Activated CD8-positive, alpha-beta T cell treated with anti-CD3 and anti-CD28 coated beads for 36 hours (primary cell): ENCODE results near the gene FAM76A. TPM values are rescaled to one million over a fixed set of nuclear protein-coding genes. Genes with fewer than 3 reads are reported as not detected.

Experiments
- ATAC-seq: fragments of 200-7000 bp; cut with Tn5 transposase; one replicate; pipeline ENCODE4 v1.10.0; 2021; ENCODE audit warnings: mild to moderate bottlenecking, moderate library complexity
- CTCF ChIA-PET: fragments of 350-600 bp; sonication (Branson Sonifier 250); formaldehyde crosslinking; loops from one replicate; lab custom pipeline; 2021; ENCODE audit warnings: antibody characterized with exemption; lab: Charles Lee
- POLR2A ChIA-PET: fragments of 350-600 bp; sonication (Branson Sonifier 250); formaldehyde crosslinking; loops from one replicate; lab custom pipeline; 2021; ENCODE audit warnings: antibody characterized with exemption; lab: Charles Lee
- DNase-seq: peaks from one replicate; pipeline ENCODE4 v3.0.0-alpha.2; 2020
- H3K27ac Mint-ChIP-seq: one replicate; pipeline ENCODE4 v1.8.0; 2021; ENCODE audit warnings: mild to moderate bottlenecking, mixed read lengths
- H3K27me3 Mint-ChIP-seq: one replicate; pipeline ENCODE4 v1.8.0; 2021; ENCODE audit warnings: mixed read lengths
- H3K36me3 Mint-ChIP-seq: one replicate; pipeline ENCODE4 v1.8.0; 2021; ENCODE audit warnings: low read depth, mixed read lengths
- H3K4me1 Mint-ChIP-seq: one replicate; pipeline ENCODE4 v1.8.0; 2021; ENCODE audit warnings: low read depth, mixed read lengths
- H3K4me3 Mint-ChIP-seq: one replicate; pipeline ENCODE4 v1.8.0; 2021; ENCODE audit warnings: mild to moderate bottlenecking, moderate library complexity, mixed read lengths
- H3K9me3 Mint-ChIP-seq: one replicate; pipeline ENCODE4 v1.8.0; 2021; ENCODE audit warnings: mixed read lengths
- CTCF ChIP-seq: fragments of 200-600 bp; IDR thresholded peaks from one replicate; pipeline ENCODE4 v1.8.0; 2022; ENCODE audit warnings: antibody characterized with exemption, mild to moderate bottlenecking
- intact Hi-C: fragments of 100-400 bp; cut with micrococcal nuclease; formaldehyde crosslinking; loops from one replicate; pipeline ENCODE4 v1.10.0; 2022
- total RNA-seq, 2 experiments: library from RNA; stranded (reverse); gene quantifications; one replicate each; pipeline ENCODE4 v1.2.3, GENCODE V29; 2021

Gene FAM76A
- total RNA-seq, 2 experiments from 2014 or later: 6.9 to 7.9 TPM

DNA sequence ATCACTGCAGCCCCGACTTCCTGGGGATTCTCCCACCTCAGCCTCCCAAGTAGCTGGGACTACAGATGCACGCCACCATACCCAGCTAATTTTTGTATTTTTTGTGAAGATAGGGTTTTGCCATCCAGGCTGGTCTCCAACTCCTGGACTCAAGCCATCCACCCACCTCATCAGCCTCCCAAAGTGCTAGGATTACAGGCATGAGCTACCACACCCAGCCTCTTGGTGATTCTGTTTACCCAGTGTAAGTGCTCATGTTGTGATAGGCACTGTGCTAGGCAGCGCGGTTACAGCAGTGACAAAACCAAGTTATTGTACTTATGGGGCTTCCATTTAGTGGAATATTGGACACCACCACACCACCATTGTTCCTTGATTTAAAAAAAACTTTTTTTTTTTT is 37.6 kb downstream of the FAM76A start:
- no peak overlapping the region for H3K4me3 Mint-ChIP-seq
- no peaks in the 10 kb centered on the region for H3K27me3 Mint-ChIP-seq
- peaks cover 3% of the 10 kb centered on the region for H3K36me3 Mint-ChIP-seq
- POLR2A ChIA-PET: interaction anchor here (1.0 kb wide), 1 partner anchor 38 kb away, joined by 3 read pairs; the partner anchor contains the start of gene FAM76A
- DNase-seq (no peak), ATAC-seq (no peak)
- no peak for TF ChIP-seq CTCF
- no peak overlapping the region for H3K27ac Mint-ChIP-seq
- no peaks in the 10 kb centered on the region for H3K4me1 Mint-ChIP-seq
- H3K9me3 Mint-ChIP-seq: no peaks in the 10 kb centered on the region
- intact Hi-C loops: no loop called here
- CTCF ChIA-PET: interaction anchor here (1.1 to 1.8 kb wide), 3 partner anchors 9 to 37 kb away, joined by 3 to 5 read pairs (median 4); partner anchors contain the start of gene STX12

- no peaks in the 10 kb centered on the region for H3K27me3 Mint-ChIP-seq
- no peak for DNase-seq
- CTCF ChIA-PET: interaction anchor here (0.7 to 1.4 kb wide), 3 partner anchors 9 to 164 kb away, joined by 3 read pairs; no protein-coding TSS in a partner anchor
- no peaks in the 10 kb centered on the region for H3K9me3 Mint-ChIP-seq
- no peak overlapping the region for H3K4me3 Mint-ChIP-seq
- no peak for ATAC-seq
- H3K4me1 Mint-ChIP-seq: peaks cover 15% of the 10 kb centered on the region
- TF ChIP-seq CTCF: no peak
- POLR2A ChIA-PET: no interaction called here
- H3K36me3 Mint-ChIP-seq: no peaks in the 10 kb centered on the region
- intact Hi-C loops: no loop called here
- no peak overlapping the region for H3K27ac Mint-ChIP-seq
Observed at GRCh38 chr1:27770293-27770830, 44.6 kb downstream of the FAM76A start.

DNA sequence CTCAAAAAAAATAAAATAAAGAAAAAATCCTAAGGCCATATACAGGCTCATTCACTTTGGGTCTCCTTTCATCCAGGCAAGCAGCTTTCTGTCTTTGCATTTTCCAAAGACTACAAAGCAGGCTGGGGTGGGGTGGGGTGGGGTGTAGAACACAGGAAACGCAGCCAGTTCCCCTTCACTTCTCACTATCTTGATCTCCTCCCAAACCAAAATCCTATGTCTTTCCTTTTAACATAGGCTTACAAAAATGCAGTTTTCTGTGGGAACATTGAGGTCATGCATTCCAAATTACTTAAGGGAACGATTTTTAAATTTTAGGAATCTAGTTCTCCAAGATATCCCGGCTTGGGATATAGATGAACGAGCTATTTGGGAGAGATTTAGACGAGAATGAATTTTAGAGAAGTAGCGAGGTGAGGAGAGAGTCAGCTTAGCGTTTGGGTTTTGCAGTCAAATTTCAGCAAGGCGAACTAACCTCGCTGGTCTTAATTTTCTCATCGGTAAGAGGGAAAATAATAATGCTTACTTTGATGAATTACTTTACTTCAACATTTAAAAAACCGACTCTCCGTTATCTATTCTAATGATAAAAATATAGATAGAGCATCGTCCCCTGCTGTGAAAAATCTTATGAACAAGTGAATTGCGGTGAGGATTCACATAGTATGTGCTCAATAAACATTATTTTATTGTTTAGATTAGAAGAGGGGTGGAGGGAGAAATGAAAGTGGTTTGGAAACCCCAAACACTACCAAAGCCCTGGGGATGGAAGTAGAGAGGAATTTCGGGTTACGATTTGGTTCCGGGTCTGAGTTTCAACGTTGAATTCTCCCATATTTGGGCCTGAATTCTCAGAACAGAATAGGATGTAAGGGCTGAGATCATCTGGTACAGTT is 46.5 kb downstream of the FAM76A start:
- DNase-seq (no peak), ATAC-seq (no peak)
- no peak for TF ChIP-seq CTCF
- intact Hi-C loops: no loop called here
- peak overlapping the region; percentile 98 for H3K27ac Mint-ChIP-seq
- H3K4me1 Mint-ChIP-seq: peaks cover 27% of the 10 kb centered on the region
- no peaks in the 10 kb centered on the region for H3K9me3 Mint-ChIP-seq
- POLR2A ChIA-PET: interaction anchor here (0.6 to 1.5 kb wide), 7 partner anchors 17 to 872 kb away, joined by 3 to 10 read pairs (median 3); partner anchors contain the start of genes EYA3, FAM76A and GPATCH3
- peak overlapping the region; percentile 94 for H3K4me3 Mint-ChIP-seq
- H3K36me3 Mint-ChIP-seq: peaks cover 2% of the 10 kb centered on the region
- CTCF ChIA-PET: interaction anchor here (0.7 to 2.4 kb wide), 11 partner anchors 9 to 220 kb away, joined by 3 to 18 read pairs (median 4); partner anchors contain the start of gene FAM76A
- no peaks in the 10 kb centered on the region for H3K27me3 Mint-ChIP-seq

DNA sequence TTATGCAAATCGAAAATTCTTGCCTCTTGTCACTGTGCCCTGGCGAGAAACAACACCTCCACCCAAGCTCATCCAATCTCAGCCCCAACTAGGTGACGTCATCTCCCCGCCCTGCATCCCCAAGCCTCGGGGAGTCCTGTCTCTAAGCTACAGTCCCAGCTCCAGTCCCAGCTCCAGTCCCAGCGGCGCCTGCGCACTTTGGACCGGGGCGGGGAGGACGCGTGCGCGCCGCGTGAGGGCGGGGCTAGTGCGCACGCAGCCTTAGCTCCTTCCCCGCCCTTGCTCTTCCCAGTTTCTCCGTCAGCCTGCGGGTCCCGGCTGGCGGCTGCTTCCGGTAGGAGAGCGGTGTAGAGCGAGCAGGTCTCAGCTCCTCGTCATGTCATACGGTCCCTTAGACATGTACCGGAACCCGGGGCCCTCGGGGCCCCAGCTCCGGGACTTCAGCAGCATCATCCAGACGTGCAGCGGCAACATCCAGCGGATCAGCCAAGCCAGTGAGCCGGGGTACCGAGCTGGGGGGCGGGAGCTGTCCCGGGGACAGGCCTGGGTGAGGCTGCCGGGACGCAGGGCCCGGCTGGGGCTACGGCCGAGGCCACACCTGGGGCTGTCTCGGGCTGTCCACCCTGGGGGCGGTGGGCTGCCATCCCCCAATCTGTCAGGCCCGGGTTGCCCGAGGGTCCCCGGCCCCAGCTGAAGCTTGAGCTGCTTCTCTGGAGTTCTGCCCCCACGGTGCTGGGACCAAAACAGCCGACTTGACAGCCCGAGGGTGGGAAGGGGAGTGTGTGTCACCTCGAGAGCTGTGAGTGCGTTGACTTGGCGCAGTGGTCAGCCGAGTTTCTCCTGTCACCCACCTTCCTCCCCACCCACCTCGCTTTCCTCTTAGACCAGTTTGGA is 47.4 kb downstream of the FAM76A start, which contains the start of gene STX12:
TSS of gene STX12 (plus strand) at position 288 of the 894 bp plus-strand sequence. CDS start at position 377, 89 bp downstream.
- H3K27me3 Mint-ChIP-seq: no peaks in the 10 kb centered on the region
- intact Hi-C loops: no loop called here
- POLR2A ChIA-PET: interaction anchor here (0.6 to 1.5 kb wide), 7 partner anchors 17 to 873 kb away, joined by 3 to 10 read pairs (median 3); partner anchors contain the start of genes EYA3, FAM76A and GPATCH3
- no peaks in the 10 kb centered on the region for H3K9me3 Mint-ChIP-seq
- ATAC-seq: peak; percentile 96
- CTCF ChIA-PET: interaction anchor here (0.7 to 2.4 kb wide), 12 partner anchors 8 to 219 kb away, joined by 3 to 18 read pairs (median 4); no protein-coding TSS in a partner anchor
- H3K27ac Mint-ChIP-seq: peak within 1 kb of the TSS; percentile 98
- no peak for TF ChIP-seq CTCF
- H3K4me3 Mint-ChIP-seq: peak within 1 kb of the TSS; percentile 94
- peaks cover 4% of the 10 kb centered on the region for H3K36me3 Mint-ChIP-seq
- peak; percentile 100 for DNase-seq
- peaks cover 32% of the 10 kb centered on the region for H3K4me1 Mint-ChIP-seq
